ENCODE data around the gene HOXB3. TPM values are rescaled to one million over a fixed set of nuclear protein-coding genes. Genes with fewer than 3 reads are reported as not detected.

Gene HOXB3
- total RNA-seq, 1 experiment from 2014 or later, result 151 TPM

- Mint-ChIP-seq H3K9me3 (ENCODE audit: low read depth, unreplicated experiment) (no peaks in the 10 kb centered on the region), H3K36me3 (ENCODE audit: insufficient read depth, unreplicated experiment) (peaks cover 99% of the 10 kb centered on the region), H3K4me1 (ENCODE audit: low read depth, unreplicated experiment) (peaks cover 32% of the 10 kb centered on the region), H3K27ac (ENCODE audit: unreplicated experiment) (peak overlapping the region; percentile 74), H3K27me3 (ENCODE audit: unreplicated experiment) (peaks cover 35% of the 10 kb centered on the region), H3K4me3 (ENCODE audit: low read depth, unreplicated experiment) (peak overlapping the region; percentile 88)
- CTCF ChIA-PET, result interaction anchor here (0.6 to 1.7 kb wide), 8 partner anchors 8 to 466 kb away, joined by 3 to 6 read pairs (median 3); partner anchors contain the start of genes HOXB6 and HOXB9
- TSS peak; percentile 34 for BruUV-seq (replicated peaks)
- TF ChIP-seq CTCF (IDR thresholded peaks at IDR 0.05; ENCODE audit: unreplicated experiment), result peak; percentile 44
- intact Hi-C loops (cut with micrococcal nuclease; ENCODE audit: unreplicated experiment), result no loop called here
- DNase-seq, result no peak
Observed at GRCh38 chr17:48612854-48613691, 23.0 kb upstream of the HOXB3 start.

- intact Hi-C loops (cut with micrococcal nuclease; ENCODE audit: unreplicated experiment), result no loop called here
- H3K27me3 Mint-ChIP-seq (ENCODE audit: unreplicated experiment), result peaks cover 29% of the 10 kb centered on the region
- CTCF ChIA-PET, result interaction anchor here (0.6 to 1.3 kb wide), 4 partner anchors 10 to 277 kb away, joined by 3 read pairs; no protein-coding TSS in a partner anchor
- no peak for DNase-seq
- peak overlapping the region; percentile 88 for H3K4me3 Mint-ChIP-seq (ENCODE audit: low read depth, unreplicated experiment)
- peaks cover 35% of the 10 kb centered on the region for H3K4me1 Mint-ChIP-seq (ENCODE audit: low read depth, unreplicated experiment)
- peak; percentile 13 for TF ChIP-seq CTCF (IDR thresholded peaks at IDR 0.05; ENCODE audit: unreplicated experiment)
- peaks cover 99% of the 10 kb centered on the region for H3K36me3 Mint-ChIP-seq (ENCODE audit: insufficient read depth, unreplicated experiment)
- no peaks in the 10 kb centered on the region for H3K9me3 Mint-ChIP-seq (ENCODE audit: low read depth, unreplicated experiment)
- H3K27ac Mint-ChIP-seq (ENCODE audit: unreplicated experiment), result peak overlapping the region; percentile 74
- BruUV-seq (replicated peaks), result no TSS peak
Observed at GRCh38 chr17:48612456-48612853, 22.4 kb upstream of the HOXB3 start.

GRCh38 chr17:48611681-48612455 is 21.8 kb upstream of the HOXB3 start:
- H3K4me3 Mint-ChIP-seq (ENCODE audit: low read depth, unreplicated experiment), result peak overlapping the region; percentile 88
- CTCF ChIA-PET, result interaction anchor here (1.3 kb wide), 1 partner anchor 276 kb away, joined by 3 read pairs; no protein-coding TSS in a partner anchor
- no TSS peak for BruUV-seq (replicated peaks)
- DNase-seq, result peak; percentile 80
- peaks cover 32% of the 10 kb centered on the region for H3K4me1 Mint-ChIP-seq (ENCODE audit: low read depth, unreplicated experiment)
- H3K27ac Mint-ChIP-seq (ENCODE audit: unreplicated experiment), result peak overlapping the region; percentile 74
- peaks cover 99% of the 10 kb centered on the region for H3K36me3 Mint-ChIP-seq (ENCODE audit: insufficient read depth, unreplicated experiment)
- H3K9me3 Mint-ChIP-seq (ENCODE audit: low read depth, unreplicated experiment), result no peaks in the 10 kb centered on the region
- peaks cover 23% of the 10 kb centered on the region for H3K27me3 Mint-ChIP-seq (ENCODE audit: unreplicated experiment)
- intact Hi-C loops (cut with micrococcal nuclease; ENCODE audit: unreplicated experiment), result no loop called here
- no peak for TF ChIP-seq CTCF (IDR thresholded peaks at IDR 0.05; ENCODE audit: unreplicated experiment)

- H3K27ac Mint-ChIP-seq (ENCODE audit: unreplicated experiment), result peak overlapping the region; percentile 74
- peaks cover 99% of the 10 kb centered on the region for H3K36me3 Mint-ChIP-seq (ENCODE audit: insufficient read depth, unreplicated experiment)
Observed at GRCh38 chr17:48611213-48611612, 21.2 kb upstream of the HOXB3 start.

More at GRCh38 chr17:48611213-48611612, 21.2 kb upstream of the HOXB3 start:
- H3K9me3 Mint-ChIP-seq (ENCODE audit: low read depth, unreplicated experiment), result no peaks in the 10 kb centered on the region
- BruUV-seq (replicated peaks), result no TSS peak
- peaks cover 16% of the 10 kb centered on the region for H3K27me3 Mint-ChIP-seq (ENCODE audit: unreplicated experiment)
- H3K4me1 Mint-ChIP-seq (ENCODE audit: low read depth, unreplicated experiment), result peaks cover 33% of the 10 kb centered on the region
- DNase-seq, result no peak
- CTCF ChIA-PET, result no interaction called here
- H3K4me3 Mint-ChIP-seq (ENCODE audit: low read depth, unreplicated experiment), result peak overlapping the region; percentile 88
- intact Hi-C loops (cut with micrococcal nuclease; ENCODE audit: unreplicated experiment), result no loop called here
- TF ChIP-seq CTCF (IDR thresholded peaks at IDR 0.05; ENCODE audit: unreplicated experiment), result no peak

Measured in Calu3 (cell line).